Inflammatory macrophage (primary cell): ENCODE results near the gene DNAH17.
"Not testable (repeated sequence)": the region's sequence is repeated elsewhere in the genome, so short reads cannot be mapped to it uniquely, and the experiment has no call there.

Source experiments
- DNase-seq, 2 donors: peaks; one replicate each; pipeline ENCODE4 v3.0.0-alpha.2; 2020 to 2022

Gene DNAH17

GRCh38 chr17:78522031-78522809, 55.0 kb downstream of the DNAH17 start:
- no peak for DNase-seq

- no peak for DNase-seq
Observed at GRCh38 chr17:78517421-78517820, 59.8 kb downstream of the DNAH17 start.

- no peak for DNase-seq
Observed at GRCh38 chr17:78515480-78515879, 61.7 kb downstream of the DNAH17 start.

- DNase-seq, result no peak
Observed at GRCh38 chr17:78514521-78514920, 62.7 kb downstream of the DNAH17 start.

GRCh38 chr17:78512976-78513375, 64.2 kb downstream of the DNAH17 start:
- no peak for DNase-seq

GRCh38 chr17:78510141-78511075, 66.8 kb downstream of the DNAH17 start:
- no peak for DNase-seq

- no peak for DNase-seq
Observed at GRCh38 chr17:78507526-78507925, 69.7 kb downstream of the DNAH17 start.

- DNase-seq, result no peak
Observed at GRCh38 chr17:78506454-78507309, 70.5 kb downstream of the DNAH17 start.

GRCh38 chr17:78504156-78504925, 72.9 kb downstream of the DNAH17 start:
- no peak for DNase-seq

GRCh38 chr17:78503388-78503787, 73.8 kb downstream of the DNAH17 start:
- not testable (repeated sequence) for DNase-seq

GRCh38 chr17:78502611-78503148, 74.5 kb downstream of the DNAH17 start:
- DNase-seq, result no peak

GRCh38 chr17:78501241-78502036, 75.8 kb downstream of the DNAH17 start:
- DNase-seq, result no peak

- no peak for DNase-seq
Observed at GRCh38 chr17:78500806-78501205, 76.4 kb downstream of the DNAH17 start.

GRCh38 chr17:78499715-78500540, 77.3 kb downstream of the DNAH17 start:
- no peak for DNase-seq

- DNase-seq, result no peak
Observed at GRCh38 chr17:78498848-78499247, 78.3 kb downstream of the DNAH17 start.

- DNase-seq, result peak; percentile 71 to 78
Observed at GRCh38 chr17:78497115-78497540, 80.1 kb downstream of the DNAH17 start.

- DNase-seq, result peak; percentile 15 to 66
Observed at GRCh38 chr17:78496311-78496710, 80.9 kb downstream of the DNAH17 start.

- DNase-seq, result no peak
Observed at GRCh38 chr17:78495634-78496033, 81.6 kb downstream of the DNAH17 start.

- DNase-seq, result no peak
Observed at GRCh38 chr17:78494696-78495330, 82.4 kb downstream of the DNAH17 start.
